Right atrium auricular region (tissue), 2 donors: ENCODE measurements around the gene TTLL5. TPM values are rescaled to one million over a fixed set of nuclear protein-coding genes. Genes with fewer than 3 reads are reported as not detected.

ENCODE experiments used
- DNase-seq: peaks from one replicate; pipeline ENCODE4 v3.0.0-alpha.2; 2019; ENCODE audit warnings: low spot score
- H3K27ac ChIP-seq, 2 donors: fragments of 200-600 bp; sonication (generic); 1 replicate in 1 of 2; 2 replicates in 1 of 2; pipeline ENCODE4 v1.5.1; 2016 to 2019
- H3K27me3 ChIP-seq, 2 donors: fragments of 200-600 bp; sonication (generic); one replicate each; pipeline versions ENCODE4 v1.5.1 to v1.6.0; 2017 to 2019
- H3K36me3 ChIP-seq: fragments of 200-600 bp; sonication (generic); one replicate; pipeline ENCODE4 v1.5.1; 2016
- H3K4me1 ChIP-seq, 2 donors: fragments of 200-600 bp; sonication (generic); one replicate each; pipeline versions ENCODE4 v1.5.1 to v1.6.0; 2017 to 2019
- H3K4me3 ChIP-seq, 2 donors: fragments of 200-600 bp; sonication (generic); 1 replicate in 1 of 2; 2 replicates in 1 of 2; pipeline ENCODE4 v1.5.1; 2017 to 2019; ENCODE audit warnings: mild to moderate bottlenecking in 1 of 2, moderate library complexity in 1 of 2
- H3K9me3 ChIP-seq, 2 donors: fragments of 200-600 bp; sonication (generic); one replicate each; pipeline ENCODE4 v1.5.1; 2019
- total RNA-seq, 2 donors: library from RNA; depleted of rRNA; stranded (reverse); fragments of >200 nt; gene quantifications; one replicate each; pipeline ENCODE4 v1.1.0, GENCODE V29; 2016
- TF ChIP-seq, protein P1 (sequence below), 2 donors: fragments of 200-600 bp; sonication (generic); IDR thresholded peaks; one replicate each; pipeline ENCODE4 v1.5.1; 2019; ENCODE audit warnings: antibody characterized with exemption in 2 of 2

TTLL5 gene
- total RNA-seq, 2 donors from 2014 or later: 15.3 to 22.6 TPM

DNA sequence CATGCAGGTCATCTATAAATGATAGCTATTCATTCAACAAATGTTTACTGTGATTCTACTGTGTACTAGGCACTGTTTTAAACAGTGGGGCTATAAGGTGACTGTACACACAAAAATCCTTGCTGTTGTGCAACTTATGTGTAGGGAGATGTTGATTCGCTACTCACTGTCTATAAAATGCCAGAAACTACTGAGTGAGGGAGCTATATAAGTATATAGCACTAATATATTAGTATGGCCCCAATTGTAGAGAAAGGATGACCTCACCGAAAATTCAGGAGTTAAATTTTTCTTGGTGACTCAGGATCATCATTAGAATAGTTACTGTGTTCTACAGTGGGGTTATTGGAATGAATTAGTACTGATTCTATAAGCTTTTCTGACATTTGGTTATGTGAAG is 203.3 kb downstream of the TTLL5 start:
- TF ChIP-seq, protein P1, sequence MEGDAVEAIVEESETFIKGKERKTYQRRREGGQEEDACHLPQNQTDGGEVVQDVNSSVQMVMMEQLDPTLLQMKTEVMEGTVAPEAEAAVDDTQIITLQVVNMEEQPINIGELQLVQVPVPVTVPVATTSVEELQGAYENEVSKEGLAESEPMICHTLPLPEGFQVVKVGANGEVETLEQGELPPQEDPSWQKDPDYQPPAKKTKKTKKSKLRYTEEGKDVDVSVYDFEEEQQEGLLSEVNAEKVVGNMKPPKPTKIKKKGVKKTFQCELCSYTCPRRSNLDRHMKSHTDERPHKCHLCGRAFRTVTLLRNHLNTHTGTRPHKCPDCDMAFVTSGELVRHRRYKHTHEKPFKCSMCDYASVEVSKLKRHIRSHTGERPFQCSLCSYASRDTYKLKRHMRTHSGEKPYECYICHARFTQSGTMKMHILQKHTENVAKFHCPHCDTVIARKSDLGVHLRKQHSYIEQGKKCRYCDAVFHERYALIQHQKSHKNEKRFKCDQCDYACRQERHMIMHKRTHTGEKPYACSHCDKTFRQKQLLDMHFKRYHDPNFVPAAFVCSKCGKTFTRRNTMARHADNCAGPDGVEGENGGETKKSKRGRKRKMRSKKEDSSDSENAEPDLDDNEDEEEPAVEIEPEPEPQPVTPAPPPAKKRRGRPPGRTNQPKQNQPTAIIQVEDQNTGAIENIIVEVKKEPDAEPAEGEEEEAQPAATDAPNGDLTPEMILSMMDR (IDR thresholded peaks at IDR 0.05): no peak
- Histone ChIP-seq H3K9me3 (no peaks in the 10 kb centered on the region), H3K4me1 (peaks cover 0 to 31% of the 10 kb centered on the region in 2 donors), H3K27ac (no peak overlapping the region), H3K36me3 (no peaks in the 10 kb centered on the region), H3K27me3 (no peaks in the 10 kb centered on the region), H3K4me3 (no peak overlapping the region)
- no peak for DNase-seq

DNA sequence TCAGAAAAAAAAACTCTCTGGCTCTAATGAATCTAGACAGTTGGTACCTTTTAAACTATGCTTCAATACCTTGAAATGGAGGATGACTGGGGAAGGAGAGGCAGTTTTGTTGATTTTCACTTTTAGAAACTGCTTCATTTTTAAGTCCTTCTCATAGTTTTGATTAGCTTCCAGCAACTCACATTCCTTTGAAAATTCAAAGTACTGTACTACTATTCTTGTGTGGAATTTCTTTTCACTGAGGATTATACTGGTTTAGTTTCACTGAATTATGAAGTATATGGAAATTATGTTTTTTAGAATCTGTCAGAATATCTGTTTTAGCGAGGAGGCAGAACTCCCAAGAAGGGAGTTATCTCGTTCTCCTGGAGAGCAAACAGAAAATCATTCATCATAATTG is 204.5 kb downstream of the TTLL5 start:
- DNase-seq: no peak

GRCh38 chr14:75866970-75867369 is 205.9 kb downstream of the TTLL5 start:
- H3K9me3 ChIP-seq: no peaks in the 10 kb centered on the region
- H3K36me3 ChIP-seq: no peaks in the 10 kb centered on the region
- peaks cover 0 to 19% of the 10 kb centered on the region in 2 donors for H3K4me1 ChIP-seq
- no peak for DNase-seq
- TF ChIP-seq, protein P1 (IDR thresholded peaks at IDR 0.05): no peak
- peak overlapping the region in 1 of 2 donors; percentile 46 for H3K27ac ChIP-seq
- H3K27me3 ChIP-seq: no peaks in the 10 kb centered on the region
- H3K4me3 ChIP-seq: no peak overlapping the region

More for the DNA sequence above, 204.5 kb downstream of the TTLL5 start:
- H3K4me3 ChIP-seq: no peak overlapping the region
- peaks cover 0 to 29% of the 10 kb centered on the region in 2 donors for H3K4me1 ChIP-seq
- no peaks in the 10 kb centered on the region for H3K36me3 ChIP-seq
- H3K9me3 ChIP-seq: no peaks in the 10 kb centered on the region
- TF ChIP-seq, protein P1 (IDR thresholded peaks at IDR 0.05): no peak
- H3K27ac ChIP-seq: no peak overlapping the region
- H3K27me3 ChIP-seq: no peaks in the 10 kb centered on the region

GRCh38 chr14:75871181-75871880 is 210.3 kb downstream of the TTLL5 start:
- Histone ChIP-seq H3K9me3 (no peaks in the 10 kb centered on the region), H3K27me3 (no peaks in the 10 kb centered on the region), H3K36me3 (no peaks in the 10 kb centered on the region), H3K27ac (no peak overlapping the region), H3K4me3 (no peak overlapping the region), H3K4me1 (peaks cover 0 to 22% of the 10 kb centered on the region in 2 donors)
- DNase-seq: no peak
- TF ChIP-seq, protein P1 (IDR thresholded peaks at IDR 0.05): no peak

- H3K4me1 ChIP-seq: peaks cover 0 to 8% of the 10 kb centered on the region in 2 donors
- no peak overlapping the region for H3K4me3 ChIP-seq
- TF ChIP-seq, protein P1 (IDR thresholded peaks at IDR 0.05): no peak
- no peaks in the 10 kb centered on the region for H3K27me3 ChIP-seq
- H3K9me3 ChIP-seq: no peaks in the 10 kb centered on the region
- DNase-seq: no peak
- H3K27ac ChIP-seq: no peak overlapping the region
- no peaks in the 10 kb centered on the region for H3K36me3 ChIP-seq
These were observed 214.9 kb downstream of the TTLL5 start for GRCh38 chr14:75875958-75876357.

DNA sequence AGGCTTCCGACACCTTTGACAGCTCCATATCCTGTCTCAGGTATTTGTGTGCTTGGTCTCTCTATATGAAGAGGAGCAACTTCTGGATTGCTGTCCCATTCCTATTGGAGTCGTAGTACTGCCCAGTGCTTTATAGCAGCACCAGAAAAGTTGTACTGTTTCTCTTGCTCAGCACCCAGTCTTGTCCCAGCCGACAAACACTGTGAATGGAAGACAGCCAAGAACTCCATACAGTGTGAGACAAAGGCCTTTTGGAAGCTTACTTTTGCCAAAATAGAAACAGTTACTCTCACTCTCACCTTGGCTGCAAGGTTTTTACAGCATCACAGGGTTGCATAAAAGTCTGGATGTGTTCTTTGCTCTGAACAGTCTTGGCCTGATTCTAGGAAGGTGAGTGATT is 215.5 kb downstream of the TTLL5 start:
- DNase-seq: no peak
- H3K9me3 ChIP-seq: no peaks in the 10 kb centered on the region
- no peaks in the 10 kb centered on the region for H3K27me3 ChIP-seq
- peaks cover 0 to 8% of the 10 kb centered on the region in 2 donors for H3K4me1 ChIP-seq
- no peak overlapping the region for H3K27ac ChIP-seq
- H3K36me3 ChIP-seq: no peaks in the 10 kb centered on the region
- TF ChIP-seq, protein P1 (IDR thresholded peaks at IDR 0.05): no peak
- H3K4me3 ChIP-seq: no peak overlapping the region
